ENCODE measurements around the gene HOXD10.

GRCh38 chr2:176084611-176085119 is 31.9 kb upstream of the HOXD10 start:
- TF ChIP-seq CTCF (IDR thresholded peaks at IDR 0.05; ENCODE audit: low read length) (no peak), EZH2 (optimal IDR thresholded peaks at IDR 0.05; ENCODE audit: low read depth, low read length) (no peak)
